LNCaP clone FGC (cell line): ENCODE results near the gene TLR9.

Experiments
- DNase-seq: peaks from one replicate; pipeline ENCODE4 v3.0.0-alpha.2; 2011; ENCODE audit warnings: low read depth
- H3K4me3 ChIP-seq: 2 replicates; pipeline ENCODE4 v1.5.1; 2011; ENCODE audit warnings: mild to moderate bottlenecking, low read depth, low read length, control low read depth
- CTCF ChIP-seq: IDR thresholded peaks from 2 replicates; pipeline ENCODE4 v1.5.1; 2012; ENCODE audit warnings: mild to moderate bottlenecking; ENCODE audit not compliant: control insufficient read depth, insufficient read depth; ENCODE audit errors: extremely low read depth

The TLR9 gene

GRCh38 chr3:52220380-52221026, 4.9 kb downstream of the TLR9 start:
- TF ChIP-seq CTCF: peak; percentile 93
- H3K4me3 ChIP-seq: no peak overlapping the region
- peak; percentile 56 for DNase-seq

GRCh38 chr3:52218937-52219650, 6.4 kb downstream of the TLR9 start:
- no peak overlapping the region for H3K4me3 ChIP-seq
- DNase-seq: peak; percentile 56
- TF ChIP-seq CTCF: no peak

GRCh38 chr3:52218454-52218853, 7.0 kb downstream of the TLR9 start:
- H3K4me3 ChIP-seq: no peak overlapping the region
- DNase-seq: no peak
- no peak for TF ChIP-seq CTCF

DNA sequence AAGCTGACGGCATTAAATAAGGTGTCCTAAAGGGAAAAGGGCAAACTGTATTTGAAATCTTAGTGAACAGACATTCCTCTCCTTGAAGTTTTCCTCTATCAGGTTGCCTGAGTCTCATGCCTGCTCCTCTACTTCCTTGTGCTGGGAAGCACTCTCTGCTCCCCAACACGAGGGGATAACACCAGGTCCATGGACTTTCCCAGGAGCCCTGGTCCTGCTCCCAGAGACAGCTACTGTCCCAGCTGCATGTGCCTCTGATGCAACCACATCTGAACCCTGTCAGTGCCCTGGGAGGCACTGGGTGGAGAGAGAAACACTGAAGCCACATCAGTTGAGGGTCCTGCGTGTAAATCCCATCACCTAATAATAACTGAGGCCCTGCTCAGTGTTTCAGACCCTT, 7.4 kb downstream of the TLR9 start:
- no peak overlapping the region for H3K4me3 ChIP-seq
- no peak for TF ChIP-seq CTCF
- DNase-seq: no peak

GRCh38 chr3:52217409-52217805, 8.0 kb downstream of the TLR9 start:
- DNase-seq: no peak
- no peak for TF ChIP-seq CTCF
- no peak overlapping the region for H3K4me3 ChIP-seq

DNA sequence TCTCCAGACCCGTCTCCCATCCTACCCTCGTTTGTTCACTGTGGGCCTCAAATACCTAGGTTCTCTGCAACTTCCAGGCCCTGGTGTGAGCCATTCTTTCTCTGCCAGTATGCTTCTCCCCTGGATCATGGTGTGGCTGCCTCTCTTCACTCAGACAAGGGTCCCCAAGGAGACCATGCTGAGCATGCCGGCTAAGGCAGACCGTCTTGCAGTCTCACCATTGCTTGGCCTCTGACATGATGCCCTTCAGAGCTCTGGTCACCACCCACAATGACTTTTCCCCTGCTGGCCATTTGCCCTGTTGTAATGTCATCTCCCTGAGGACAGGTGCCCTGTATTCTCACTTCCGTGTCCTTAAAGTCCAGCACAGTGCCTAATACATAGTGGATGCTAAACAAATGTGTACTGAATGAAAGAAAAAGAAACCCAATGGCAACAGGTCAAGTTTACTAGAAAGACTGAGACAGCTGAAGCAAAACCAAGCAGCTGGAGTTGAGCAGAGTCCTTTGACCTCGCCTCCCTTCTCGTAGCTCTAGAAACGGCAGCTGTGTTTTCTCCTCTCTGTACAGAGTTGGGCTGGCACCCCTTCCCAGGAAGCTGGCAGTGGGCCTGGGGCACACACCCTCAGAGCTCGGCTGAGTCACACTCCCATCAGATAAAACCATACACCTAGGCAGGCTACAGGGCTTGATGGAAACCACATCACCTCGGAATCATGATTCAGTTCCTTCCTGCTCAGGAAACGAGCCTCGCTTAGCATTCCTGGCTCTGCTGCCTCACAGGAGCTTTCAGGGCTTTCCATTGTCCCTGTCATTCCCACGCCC, 8.6 kb downstream of the TLR9 start:
- no peak overlapping the region for H3K4me3 ChIP-seq
- DNase-seq: peak; percentile 79

More for the DNA sequence above, 8.6 kb downstream of the TLR9 start:
- TF ChIP-seq CTCF: no peak
